Mucosa of descending colon (tissue), 3 donors: ENCODE measurements around the gene SYNJ2. TPM values are rescaled to one million over a fixed set of nuclear protein-coding genes. Genes with fewer than 3 reads are reported as not detected.
"Not testable (repeated sequence)": the region's sequence is repeated elsewhere in the genome, so short reads cannot be mapped to it uniquely, and the experiment has no call there.

Experiments
- ATAC-seq: fragments of 200-7000 bp; cut with Tn5 transposase; one replicate; pipeline ENCODE4 v1.9.1; 2020; ENCODE audit warnings: mild to moderate bottlenecking, moderate library complexity
- DNase-seq, 3 donors: peaks; one replicate each; pipeline ENCODE4 v3.0.0-alpha.2; 2020
- H3K36me3 ChIP-seq: fragments of 200-600 bp; one replicate; pipeline ENCODE4 v1.8.0; 2021; ENCODE audit warnings: low read depth, mild to moderate bottlenecking
- H3K4me1 ChIP-seq: fragments of 200-600 bp; one replicate; pipeline ENCODE4 v1.8.0; 2021; ENCODE audit warnings: low read depth, mild to moderate bottlenecking
- H3K4me3 ChIP-seq: fragments of 200-600 bp; one replicate; pipeline ENCODE4 v1.8.0; 2021; ENCODE audit warnings: mild to moderate bottlenecking
- H3K9me3 ChIP-seq: fragments of 200-600 bp; one replicate; pipeline ENCODE4 v1.8.0; 2021; ENCODE audit warnings: mild to moderate bottlenecking
- CTCF ChIP-seq: fragments of 200-600 bp; IDR thresholded peaks from one replicate; pipeline ENCODE4 v1.8.0; 2022; ENCODE audit warnings: antibody characterized with exemption, mild to moderate bottlenecking
- intact Hi-C, 2 donors: fragments of 100-400 bp; cut with DNase I in 1 of 2; cut with micrococcal nuclease in 1 of 2; formaldehyde crosslinking; loops; one replicate each; pipeline versions ENCODE4 v1.11.0 to v1.11.1; 2022; cut with DNase I, micrococcal nuclease
- total RNA-seq, 3 donors: library from RNA; stranded (reverse); fragmentation: NEBNext Ultra II Directional in 2 of 3; extraction: Animal tissue kit (Norgen Biotek cat#: 25700) in 2 of 3; gene quantifications; one replicate each; pipeline versions ENCODE4 v1.2.1 to v1.2.4, GENCODE V29; 2021 to 2023
- donor health status: DM: no; HTN: no; CAD: no; lungs with moderate emphysema.
- donor health status: DM: no; HTN: no; CAD: no.
- donor health status: DM: no; HTN: yes; CAD: no.

SYNJ2 gene
- total RNA-seq, 3 donors from 2014 or later: 28.3 to 45.9 (median 39.6) TPM

DNA sequence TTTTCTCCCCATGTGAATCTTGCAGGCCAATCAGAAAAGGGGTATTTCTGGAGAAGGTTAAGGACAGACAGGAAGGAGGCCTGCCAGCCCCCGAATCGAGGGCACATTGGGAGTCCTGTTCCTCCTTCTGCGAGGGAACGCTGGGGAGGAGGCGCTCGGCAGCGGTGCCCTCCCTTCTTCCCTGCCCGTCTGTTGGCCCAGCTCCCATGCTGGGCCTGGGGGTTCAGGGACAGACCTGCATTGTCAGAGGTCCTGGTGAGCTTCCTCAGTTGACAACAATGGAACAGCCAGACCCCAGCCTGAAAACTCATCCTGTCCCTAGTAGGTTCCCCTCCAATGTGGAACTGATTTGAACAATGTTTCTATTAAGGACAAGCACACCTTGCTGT lies 15.1 kb upstream of the SYNJ2 start:
- peaks cover 25% of the 10 kb centered on the region for H3K4me1 ChIP-seq

GRCh38 chr6:157967020-157967419 lies 14.6 kb upstream of the SYNJ2 start:
- Histone ChIP-seq H3K9me3 (no peaks in the 10 kb centered on the region), H3K4me3 (no peak overlapping the region), H3K4me1 (peaks cover 25% of the 10 kb centered on the region), H3K36me3 (no peaks in the 10 kb centered on the region)
- DNase-seq (peak in 2 of 3 donors; percentile 41 to 54), ATAC-seq (peak; percentile 82)
- intact Hi-C loops: no loop called here
- no peak for TF ChIP-seq CTCF

More for the DNA sequence above, 15.1 kb upstream of the SYNJ2 start:
- no peaks in the 10 kb centered on the region for H3K36me3 ChIP-seq
- H3K4me3 ChIP-seq: no peak overlapping the region
- no peaks in the 10 kb centered on the region for H3K9me3 ChIP-seq
- peak in 2 of 3 donors; percentile 42 to 60 for DNase-seq
- ATAC-seq: peak; percentile 58
- TF ChIP-seq CTCF: no peak
- intact Hi-C loops: no loop called here

DNA sequence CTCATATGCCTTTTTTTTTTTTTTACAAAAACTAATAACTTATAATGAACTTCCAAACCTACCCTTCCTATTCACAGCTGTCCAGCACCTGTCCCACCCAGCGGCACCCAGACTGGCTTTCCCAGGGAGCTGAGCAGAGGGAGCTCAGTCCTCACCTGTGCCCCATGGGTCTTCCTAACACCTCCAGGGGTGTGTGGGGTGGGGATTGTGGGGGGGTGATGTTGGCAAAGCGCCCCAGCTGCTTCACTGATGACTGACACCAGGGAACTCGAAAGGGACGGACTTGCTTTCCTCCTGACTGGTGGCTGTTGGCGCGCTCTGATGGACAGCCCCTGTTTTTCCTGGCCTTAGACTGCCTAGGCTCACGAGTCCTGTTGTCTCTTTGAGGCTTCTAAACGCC lies 14.2 kb upstream of the SYNJ2 start:
- peaks cover 25% of the 10 kb centered on the region for H3K4me1 ChIP-seq
- no peaks in the 10 kb centered on the region for H3K36me3 ChIP-seq
- no peak overlapping the region for H3K4me3 ChIP-seq
- intact Hi-C loops: no loop called here
- H3K9me3 ChIP-seq: no peaks in the 10 kb centered on the region
- ATAC-seq (no peak), DNase-seq (peak in 2 of 3 donors; percentile 36 to 50)
- no peak for TF ChIP-seq CTCF

- ATAC-seq, intact Hi-C loops: not testable (repeated sequence)
Observed at GRCh38 chr6:157972177-157972576, 9.5 kb upstream of the SYNJ2 start.

DNA sequence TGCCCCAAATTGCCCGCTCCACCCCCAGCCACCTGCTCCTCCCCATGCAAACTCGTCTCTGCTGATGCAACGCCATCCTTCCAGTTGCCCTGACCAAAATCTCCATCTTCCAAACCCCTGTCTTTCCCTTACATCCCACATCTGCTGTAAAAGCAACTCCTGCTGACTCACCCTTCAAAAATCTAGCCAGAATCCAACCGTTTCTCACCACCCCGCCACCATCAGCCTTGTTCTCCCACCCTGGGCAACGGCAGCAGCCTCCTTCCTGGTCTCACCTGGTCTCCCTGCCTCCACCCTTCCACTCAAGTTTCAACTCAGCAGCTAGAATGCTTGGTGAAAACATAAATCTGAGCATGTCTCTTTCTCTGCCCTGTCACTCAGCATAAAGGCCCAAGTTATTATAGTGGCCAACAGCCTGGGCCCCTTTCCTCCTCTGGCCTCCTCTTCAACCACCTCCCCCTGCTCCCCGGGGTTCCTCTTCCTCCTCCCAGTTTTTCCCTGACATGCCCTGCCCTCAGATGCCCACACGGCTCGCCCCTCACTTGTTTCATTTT lies 7.2 kb upstream of the SYNJ2 start:
- ATAC-seq (no peak), DNase-seq (no peak)
- no peaks in the 10 kb centered on the region for H3K36me3 ChIP-seq
- no peaks in the 10 kb centered on the region for H3K9me3 ChIP-seq
- no peak for TF ChIP-seq CTCF
- H3K4me3 ChIP-seq: no peak overlapping the region
- no peaks in the 10 kb centered on the region for H3K4me1 ChIP-seq
- intact Hi-C loops: no loop called here

More at GRCh38 chr6:157972177-157972576, 9.5 kb upstream of the SYNJ2 start:
- H3K9me3 ChIP-seq, DNase-seq, H3K4me3 ChIP-seq, H3K36me3 ChIP-seq: not testable (repeated sequence)
- peaks cover 10% of the 10 kb centered on the region for H3K4me1 ChIP-seq

- intact Hi-C loops: no loop called here
- Histone ChIP-seq H3K9me3 (no peaks in the 10 kb centered on the region), H3K4me3 (no peak overlapping the region), H3K36me3 (no peaks in the 10 kb centered on the region), H3K4me1 (no peaks in the 10 kb centered on the region)
- peak; percentile 14 for ATAC-seq
- no peak for DNase-seq
- no peak for TF ChIP-seq CTCF
Observed at GRCh38 chr6:157974967-157975366, 6.7 kb upstream of the SYNJ2 start.
